Smooth muscle cell of the brain vasculature (primary cell): Measurements from ENCODE around the gene ARPP21.

Experiments used
- DNase-seq: peaks from one replicate; pipeline ENCODE4 v3.0.0-alpha.2; 2012; ENCODE audit warnings: low read depth, low spot score

The ARPP21 gene

GRCh38 chr3:35641920-35642527, 2.7 kb downstream of the ARPP21 start:
- no peak for DNase-seq

- no peak for DNase-seq
Measured at GRCh38 chr3:35643495-35643894, 4.2 kb downstream of the ARPP21 start.

- no peak for DNase-seq
Measured at GRCh38 chr3:35644451-35644850, 5.1 kb downstream of the ARPP21 start.

GRCh38 chr3:35645189-35645588, 5.9 kb downstream of the ARPP21 start:
- DNase-seq, result no peak

DNA sequence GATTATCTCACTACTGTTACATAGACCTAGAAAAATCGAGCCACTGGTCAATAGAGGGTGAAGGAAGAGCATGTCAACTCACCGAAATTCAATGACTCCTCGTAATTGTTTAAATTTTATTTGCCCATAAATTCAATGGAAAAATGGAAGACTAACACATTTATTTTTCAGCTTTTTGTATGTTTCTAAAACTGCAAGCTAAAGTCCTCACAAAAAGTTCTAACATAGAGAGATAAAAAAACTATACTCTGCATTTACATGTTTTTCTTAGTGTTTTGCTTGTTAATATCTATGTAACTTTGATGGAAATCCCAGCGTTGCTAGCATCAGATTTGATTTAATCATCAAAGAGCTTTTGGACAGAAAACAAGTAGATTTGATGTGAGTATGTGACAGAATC, 6.8 kb downstream of the ARPP21 start:
- no peak for DNase-seq

DNA sequence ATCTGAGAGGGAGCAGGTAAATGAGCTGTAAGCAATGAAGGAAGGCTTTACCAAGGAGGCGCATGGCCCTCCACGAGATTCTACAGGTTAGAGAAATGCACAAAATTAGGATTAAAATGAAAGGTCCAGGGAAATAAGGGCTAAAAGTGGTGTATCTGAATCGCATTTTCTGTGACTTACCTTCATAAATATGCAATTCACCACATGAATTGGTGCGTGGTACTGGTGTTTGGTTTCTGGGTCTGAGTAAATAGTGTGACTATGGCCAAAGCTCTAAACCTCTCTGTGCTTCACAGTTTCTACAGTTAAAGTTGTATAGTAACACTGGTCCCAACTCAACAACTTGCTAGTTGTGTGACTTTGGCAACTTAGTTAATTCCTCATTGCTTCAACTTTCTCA, 8.1 kb downstream of the ARPP21 start:
- no peak for DNase-seq

DNA sequence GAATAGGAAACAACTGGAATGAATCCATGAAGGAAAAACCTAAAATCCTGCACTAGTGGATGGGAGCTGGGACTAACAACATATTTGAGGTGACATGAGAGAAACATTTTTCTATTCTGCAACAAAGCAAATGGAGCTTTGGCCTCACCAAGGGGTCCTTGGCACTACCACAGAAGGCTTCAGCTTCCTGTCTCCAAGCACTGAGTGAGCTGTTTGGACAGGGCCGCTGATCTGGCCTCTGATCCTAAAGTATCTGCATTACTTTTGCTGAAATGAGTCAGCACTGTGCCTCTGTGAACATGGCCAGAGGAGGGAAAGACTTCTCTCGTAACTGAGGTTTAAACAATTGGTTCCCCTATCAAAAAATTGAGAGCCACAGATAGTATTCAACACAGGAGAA, 9.0 kb downstream of the ARPP21 start:
- DNase-seq, result peak; percentile 67

- DNase-seq, result no peak
Measured at GRCh38 chr3:35649405-35649804, 10.1 kb downstream of the ARPP21 start.

- no peak for DNase-seq
Measured at GRCh38 chr3:35651426-35651825, 12.1 kb downstream of the ARPP21 start.

DNA sequence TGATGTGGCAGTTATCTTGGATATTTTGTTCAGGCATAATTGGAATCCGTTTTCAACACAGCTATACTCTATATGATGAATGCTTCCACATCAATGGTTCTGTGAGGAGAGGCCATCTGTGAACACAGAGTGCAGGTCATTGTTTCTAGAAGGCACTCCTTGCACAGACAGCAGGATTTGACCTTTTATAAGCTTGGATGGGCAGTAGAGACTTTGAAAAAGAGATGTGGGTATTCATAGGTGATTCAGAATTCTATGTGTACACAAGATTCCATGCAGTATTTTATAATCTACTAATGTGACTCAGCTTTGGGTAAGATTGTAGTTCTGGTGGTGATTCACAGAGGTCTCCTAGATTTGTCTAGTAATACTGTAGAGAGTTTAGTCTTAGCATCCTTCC, 12.5 kb downstream of the ARPP21 start:
- DNase-seq, result no peak

DNA sequence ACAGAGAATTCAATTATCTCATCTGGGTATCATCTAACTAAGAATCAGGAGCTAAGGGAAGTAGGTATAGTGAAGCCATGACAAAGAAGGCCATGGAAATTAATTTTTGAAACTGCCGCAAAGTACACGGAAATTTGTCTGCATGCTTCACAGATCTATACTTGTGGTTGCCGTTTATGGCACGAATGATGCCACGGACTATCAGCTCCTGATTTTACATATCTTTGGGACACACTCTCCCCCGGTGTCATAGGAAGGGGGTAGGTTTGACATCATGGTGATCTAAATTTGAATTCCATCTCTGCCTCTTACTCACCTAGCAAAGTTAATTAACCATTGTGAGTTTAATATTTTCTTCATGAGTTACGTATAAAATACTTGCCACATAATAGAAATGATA, 14.0 kb downstream of the ARPP21 start:
- DNase-seq, result no peak

DNA sequence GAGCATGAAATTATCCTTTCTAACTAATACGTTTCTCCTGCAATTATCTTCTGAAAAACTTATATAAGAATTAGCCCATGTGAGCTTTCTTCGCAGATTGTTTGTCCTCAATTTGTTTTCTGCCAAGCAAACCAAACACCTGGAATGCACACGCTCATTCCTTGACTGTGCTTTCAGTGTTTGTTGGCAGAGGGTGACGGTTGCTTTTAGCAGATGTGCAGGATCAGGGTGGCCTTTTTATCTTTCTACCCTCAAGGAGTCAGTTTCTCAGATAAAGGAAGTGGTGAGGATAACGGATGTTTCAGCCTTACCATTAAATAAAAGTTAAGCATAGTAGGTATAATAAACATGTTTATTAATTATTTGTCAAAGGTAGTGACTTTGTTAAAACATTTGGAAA, 15.2 kb downstream of the ARPP21 start:
- no peak for DNase-seq

- DNase-seq, result no peak
Measured at GRCh38 chr3:35658686-35659085, 19.4 kb downstream of the ARPP21 start.

- DNase-seq, result no peak
Measured at GRCh38 chr3:35659768-35660167, 20.4 kb downstream of the ARPP21 start.

DNA sequence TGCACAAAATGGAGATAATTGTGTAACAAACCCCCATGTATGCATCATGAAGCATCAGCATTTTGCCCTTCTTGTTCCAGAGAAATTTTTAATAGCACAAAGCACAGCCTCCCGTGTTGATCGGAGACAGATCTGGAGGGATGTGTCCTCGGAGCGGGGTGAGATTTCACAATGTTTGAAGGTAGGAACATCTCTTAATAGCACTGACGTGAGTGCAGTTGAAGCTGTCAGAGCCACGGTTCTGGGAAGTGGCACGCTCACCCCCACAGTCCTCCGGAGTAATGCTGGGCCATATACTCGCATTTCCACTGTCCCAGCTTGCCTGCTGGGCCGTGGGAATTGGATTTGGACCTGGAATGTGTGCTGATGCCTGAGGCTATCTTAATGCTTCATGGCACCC, 24.1 kb downstream of the ARPP21 start:
- DNase-seq, result no peak

GRCh38 chr3:35664460-35664919, 25.2 kb downstream of the ARPP21 start:
- DNase-seq, result peak; percentile 72

GRCh38 chr3:35665390-35666055, 26.2 kb downstream of the ARPP21 start:
- DNase-seq, result no peak

- DNase-seq, result no peak
Measured at GRCh38 chr3:35666888-35667287, 27.6 kb downstream of the ARPP21 start.

DNA sequence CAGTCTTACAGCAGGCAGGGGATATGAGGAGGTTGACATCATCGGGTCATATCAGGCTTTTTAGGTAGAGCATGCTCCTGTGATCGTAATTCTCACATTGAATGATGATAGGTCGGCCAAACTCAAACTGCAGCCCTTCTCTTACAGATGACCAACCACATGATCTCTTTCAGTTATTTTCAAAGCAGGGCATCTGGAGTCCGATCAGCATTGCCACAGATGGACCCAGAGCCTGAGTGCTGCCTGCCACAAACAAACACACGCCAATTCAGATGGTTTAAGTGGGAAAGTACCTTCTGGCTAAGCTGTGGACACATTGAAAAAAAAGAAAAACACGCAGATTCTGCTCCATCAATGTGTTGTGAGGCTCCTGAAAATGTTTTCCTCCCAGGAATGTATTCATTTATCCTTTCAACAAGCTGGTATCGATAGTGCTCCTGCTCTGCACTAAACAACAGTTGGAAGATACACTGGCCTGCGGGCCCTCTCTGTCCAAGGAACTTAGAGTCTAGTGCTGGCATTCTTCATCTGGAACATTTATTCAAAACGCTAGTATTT, 31.2 kb downstream of the ARPP21 start:
- DNase-seq, result no peak

DNA sequence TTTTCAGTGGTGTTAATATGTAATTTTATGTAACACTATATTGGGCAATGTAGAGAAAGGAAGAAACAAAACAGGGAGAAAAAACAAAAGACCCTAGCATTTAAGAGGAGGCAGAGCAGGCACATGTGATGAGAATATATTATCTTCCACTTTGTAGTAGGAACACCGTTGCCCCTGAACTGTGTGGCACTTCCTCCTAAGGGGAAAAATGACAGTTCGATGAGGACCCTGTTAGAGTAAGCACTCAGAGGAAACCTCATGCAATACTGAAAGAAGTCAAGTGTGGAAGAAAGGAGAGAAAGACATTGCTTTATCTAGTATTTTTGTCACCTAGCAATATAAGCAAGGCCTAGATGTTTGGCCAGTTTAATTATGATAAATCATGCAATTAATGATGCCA, 32.2 kb downstream of the ARPP21 start:
- DNase-seq, result no peak

- no peak for DNase-seq
Measured at GRCh38 chr3:35673017-35673416, 33.7 kb downstream of the ARPP21 start.

- no peak for DNase-seq
Measured at GRCh38 chr3:35674451-35675109, 35.3 kb downstream of the ARPP21 start.

GRCh38 chr3:35675206-35675605, 35.9 kb downstream of the ARPP21 start:
- DNase-seq, result no peak
